Lower leg skin (tissue), 3 donors: ENCODE results near the gene PTPRT.

Source experiments
- POLR2A ChIP-seq, 2 donors: fragments of 450-650 bp; IDR thresholded peaks; one replicate each; pipeline ENCODE4 v1.6.1; 2016 to 2017; ENCODE audit warnings: antibody characterized with exemption in 2 of 2, mild to moderate bottlenecking in 1 of 2, moderate library complexity in 1 of 2
- TF ChIP-seq, protein P1 (sequence below), 3 donors: fragments of 450-650 bp; IDR thresholded peaks; one replicate each; pipeline ENCODE4 v1.5.1; 2016; ENCODE audit warnings: antibody characterized with exemption in 3 of 3, mild to moderate bottlenecking in 3 of 3, moderate library complexity in 2 of 3

DNA sequence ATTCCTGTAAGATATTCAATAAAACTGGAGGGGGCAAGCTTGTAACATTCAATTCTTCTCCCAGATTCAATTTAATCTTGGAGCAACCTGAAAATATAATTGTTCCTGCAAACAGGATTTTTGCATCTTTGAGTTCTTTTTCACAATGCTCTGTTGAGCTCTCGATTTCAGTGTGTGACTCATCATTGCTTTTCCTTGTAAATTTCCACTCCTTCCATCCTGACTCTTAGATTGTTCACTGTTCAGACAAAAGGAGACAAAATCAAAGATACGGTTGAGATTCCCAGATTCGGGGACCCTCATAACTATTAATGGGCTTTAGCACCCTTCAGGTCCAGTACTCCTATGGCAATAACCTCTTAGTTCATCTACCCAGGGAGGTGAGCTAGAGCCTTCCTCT, 999.6 kb downstream of the PTPRT start:
- TF ChIP-seq, protein P1, sequence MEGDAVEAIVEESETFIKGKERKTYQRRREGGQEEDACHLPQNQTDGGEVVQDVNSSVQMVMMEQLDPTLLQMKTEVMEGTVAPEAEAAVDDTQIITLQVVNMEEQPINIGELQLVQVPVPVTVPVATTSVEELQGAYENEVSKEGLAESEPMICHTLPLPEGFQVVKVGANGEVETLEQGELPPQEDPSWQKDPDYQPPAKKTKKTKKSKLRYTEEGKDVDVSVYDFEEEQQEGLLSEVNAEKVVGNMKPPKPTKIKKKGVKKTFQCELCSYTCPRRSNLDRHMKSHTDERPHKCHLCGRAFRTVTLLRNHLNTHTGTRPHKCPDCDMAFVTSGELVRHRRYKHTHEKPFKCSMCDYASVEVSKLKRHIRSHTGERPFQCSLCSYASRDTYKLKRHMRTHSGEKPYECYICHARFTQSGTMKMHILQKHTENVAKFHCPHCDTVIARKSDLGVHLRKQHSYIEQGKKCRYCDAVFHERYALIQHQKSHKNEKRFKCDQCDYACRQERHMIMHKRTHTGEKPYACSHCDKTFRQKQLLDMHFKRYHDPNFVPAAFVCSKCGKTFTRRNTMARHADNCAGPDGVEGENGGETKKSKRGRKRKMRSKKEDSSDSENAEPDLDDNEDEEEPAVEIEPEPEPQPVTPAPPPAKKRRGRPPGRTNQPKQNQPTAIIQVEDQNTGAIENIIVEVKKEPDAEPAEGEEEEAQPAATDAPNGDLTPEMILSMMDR (IDR thresholded peaks at IDR 0.05) = no peak
- TF ChIP-seq POLR2A (IDR thresholded peaks at IDR 0.05) = no peak
